Esophagus (tissue), 2 donors: Measurements from ENCODE around the gene TRIM26. TPM values are rescaled to one million over a fixed set of nuclear protein-coding genes. Genes with fewer than 3 reads are reported as not detected.

Source experiments
- H3K27ac ChIP-seq, 2 donors: one replicate each; pipeline ENCODE4 v1.5.1; 2013; ENCODE audit warnings: low read depth in 2 of 2, mild to moderate bottlenecking in 2 of 2, inconsistent platforms in 1 of 2, low read length in 1 of 2, moderate library complexity in 1 of 2
- H3K27me3 ChIP-seq, 2 donors: one replicate each; pipeline ENCODE4 v1.6.1; 2013; ENCODE audit warnings: low read length in 2 of 2, control low read depth in 1 of 2, mild to moderate bottlenecking in 1 of 2; ENCODE audit not compliant: insufficient read depth in 2 of 2, control insufficient read depth in 1 of 2
- H3K36me3 ChIP-seq, 2 donors: one replicate each; pipeline ENCODE4 v1.6.1; 2013; ENCODE audit warnings: low read length in 1 of 2; ENCODE audit not compliant: control insufficient read depth in 2 of 2, insufficient read depth in 2 of 2
- H3K4me1 ChIP-seq, 2 donors: one replicate each; pipeline ENCODE4 v1.6.1; 2013; ENCODE audit warnings: low read length in 1 of 2; ENCODE audit not compliant: control insufficient read depth in 2 of 2, insufficient read depth in 2 of 2
- H3K4me3 ChIP-seq, 2 donors: one replicate each; pipeline ENCODE4 v1.5.1; 2013; ENCODE audit warnings: low read length in 2 of 2, mild to moderate bottlenecking in 2 of 2, low read depth in 1 of 2, moderate library complexity in 1 of 2
- H3K9me3 ChIP-seq, 2 donors: one replicate each; pipeline ENCODE4 v1.6.1; 2013; ENCODE audit warnings: mild to moderate bottlenecking in 2 of 2, low read depth in 1 of 2, low read length in 1 of 2, moderate library complexity in 1 of 2; ENCODE audit not compliant: control insufficient read depth in 2 of 2, insufficient read depth in 1 of 2
- WGBS, 2 donors: extraction: QIAGEN DNeasy Blood & Tissue Kit; methylation state at CpG; one replicate each; pipeline ENCODE4 v1.1.7; 2013; 5-methylcytosine and 5-hydroxymethylcytosine counted together
- polyA plus RNA-seq, 2 donors: library from polyadenylated mRNA; stranded (reverse); fragments of 200-250 nt; gene quantifications; one replicate each; pipeline ENCODE4 v1.2.3, GENCODE V29; 2013
- donor health status: healthy with polysubstance abuse.
- donor health status: Bipolar disorder and iron deficiency.

TRIM26 gene
- polyA plus RNA-seq, 2 donors: 33.3 to 40.2 TPM

DNA sequence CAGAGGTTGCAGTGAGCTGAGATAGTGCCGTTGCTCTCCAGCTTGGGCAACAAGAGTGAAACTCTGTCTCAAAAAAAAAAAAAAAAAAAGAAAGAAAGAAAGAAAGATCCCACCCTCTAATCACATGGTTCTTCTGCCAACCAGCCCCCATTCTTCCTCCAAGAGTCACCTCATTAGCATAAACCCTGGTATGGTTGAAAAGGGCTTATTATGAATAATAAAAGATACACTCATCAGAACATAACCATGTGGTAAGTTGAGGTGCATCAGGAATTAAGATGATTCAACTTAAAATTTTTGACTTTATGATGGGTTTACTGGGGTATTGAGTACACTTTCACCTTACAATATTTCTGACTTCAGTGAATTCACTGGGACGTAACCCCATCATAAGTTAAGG is 78.1 kb downstream of the TRIM26 start:
- Histone ChIP-seq H3K36me3 (no peaks in the 10 kb centered on the region), H3K4me1 (no peaks in the 10 kb centered on the region)

More for the DNA sequence above, 78.1 kb downstream of the TRIM26 start:
- 83 to 88% methylated on average over 2 of the region's 2 CpGs for WGBS, 2 donors
- Histone ChIP-seq H3K27me3 (peaks cover 0 to 3% of the 10 kb centered on the region in 2 donors), H3K9me3 (no peaks in the 10 kb centered on the region), H3K27ac (no peak overlapping the region), H3K4me3 (no peak overlapping the region)

Other genes starting within 250 kb of the TRIM26 start
- 10 to 100 TPM; 22.6 to 48.0 TPM for gene POLR1H, start 152.1 kb downstream of the TRIM26 start, polyA plus RNA-seq
- 10 to 100 TPM; 41.0 to 54.8 TPM for gene PPP1R11, start 146.2 kb downstream of the TRIM26 start, polyA plus RNA-seq
- 10 to 100 TPM; 11.8 to 15.6 TPM for gene RNF39, start 137.6 kb downstream of the TRIM26 start, polyA plus RNA-seq
- under 1 TPM; 0.11 to 0.22 TPM for gene TRIM31, start 100.3 kb downstream of the TRIM26 start, polyA plus RNA-seq
- under 1 TPM in 1 of 2 donors, not detected in 1; 0.02 TPM for gene TRIM40, start 77.3 kb downstream of the TRIM26 start, polyA plus RNA-seq
- not detected for gene TRIM10, start 52.2 kb downstream of the TRIM26 start, polyA plus RNA-seq
- gene TRIM15, start 49.9 kb downstream of the TRIM26 start, polyA plus RNA-seq: not detected
- gene TRIM39, start 113.5 kb upstream of the TRIM26 start, polyA plus RNA-seq: 10 to 100 TPM; 11.9 to 12.1 TPM
- gene RPP21, start 131.8 kb upstream of the TRIM26 start, polyA plus RNA-seq: 100 to 1,000 TPM; 123 to 172 TPM